Lower leg skin (tissue), 3 donors: ENCODE results near the gene TRIM29.

Experiments used
- CTCF ChIP-seq, 3 donors: fragments of 450-650 bp; IDR thresholded peaks; one replicate each; pipeline ENCODE4 v1.5.1; 2016; ENCODE audit warnings: antibody characterized with exemption in 3 of 3, mild to moderate bottlenecking in 3 of 3, moderate library complexity in 2 of 3
- POLR2A ChIP-seq, 2 donors: fragments of 450-650 bp; IDR thresholded peaks; one replicate each; pipeline ENCODE4 v1.6.1; 2016 to 2017; ENCODE audit warnings: antibody characterized with exemption in 2 of 2, mild to moderate bottlenecking in 1 of 2, moderate library complexity in 1 of 2

GRCh38 chr11:120134106-120134930 lies 3.6 kb downstream of the TRIM29 start:
- no peak for TF ChIP-seq CTCF (IDR thresholded peaks at IDR 0.05)
- TF ChIP-seq POLR2A (IDR thresholded peaks at IDR 0.05): no peak
